ENCODE results near the gene PTPDC1. TPM values are rescaled to one million over a fixed set of nuclear protein-coding genes. Genes with fewer than 3 reads are reported as not detected.

Gene PTPDC1
- total and polyA plus RNA-seq, 2 donors (not counting 1 experiment from before 2014, with no cell fraction given) = 3.7 to 9.8 TPM

GRCh38 chr9:94127806-94128205, 43.5 kb downstream of the PTPDC1 start:
- ChIA-PET POLR2A (interaction anchor here (0.6 kb wide), 1 partner anchor 15 kb away, joined by 3 read pairs; no protein-coding TSS in a partner anchor), CTCF (no interaction called here)
- Mint-ChIP-seq H3K27ac (no peak overlapping the region), H3K9me3 (ENCODE audit: insufficient read depth) (peaks cover 9% of the 10 kb centered on the region), H3K4me3 (no peak overlapping the region), H3K27me3 (no peaks in the 10 kb centered on the region), H3K4me1 (no peaks in the 10 kb centered on the region)
- no peaks in the 10 kb centered on the region for H3K4me1 ChIP-seq (ENCODE audit: control insufficient read depth in 2 of 2, insufficient read depth in 2 of 2, low read length in 2 of 2)
- no peaks in the 10 kb centered on the region for H4K20me1 ChIP-seq (ENCODE audit: control insufficient read depth, insufficient read depth, low read length, poor library complexity, severe bottlenecking)
- ATAC-seq (ENCODE audit: low read depth) = no peak
- DNase-seq = no peak
- peaks cover 0 to 27% (median 26%) of the 10 kb centered on the region in 3 donors for H3K9me3 ChIP-seq (ENCODE audit: control extremely low read depth in 1 of 3, control insufficient read depth in 2 of 3, insufficient read depth in 1 of 3, low read length in 2 of 3)
- no peak overlapping the region for H3K4me2 ChIP-seq (replicated peaks; ENCODE audit: low read depth, low read length, poor library complexity, severe bottlenecking)
- no peaks in the 10 kb centered on the region for H3K27me3 ChIP-seq (replicated peaks in 1 of 4; ENCODE audit: control extremely low read depth in 1 of 4, control insufficient read depth in 3 of 4, insufficient read depth in 4 of 4, low read length in 3 of 4)
- H3K9ac ChIP-seq (ENCODE audit: low read length) = no peak overlapping the region
- H3K36me3 ChIP-seq (replicated peaks in 1 of 2; ENCODE audit: control extremely low read depth in 1 of 2, control insufficient read depth in 1 of 2, extremely low read depth in 1 of 2, insufficient read depth in 2 of 2, low read length in 1 of 2) = no peaks in the 10 kb centered on the region
- H2AFZ ChIP-seq (ENCODE audit: insufficient read depth, low read depth, low read length, poor library complexity, severe bottlenecking) = no peak overlapping the region
- H3K27ac ChIP-seq (ENCODE audit: low read length in 2 of 2) = no peak overlapping the region
- no peaks in the 10 kb centered on the region for H3K79me2 ChIP-seq (ENCODE audit: control insufficient read depth, insufficient read depth, low read length)
- intact Hi-C loops (cut with micrococcal nuclease) = no loop called here
- TF ChIP-seq EZH2 (IDR thresholded peaks at IDR 0.05; ENCODE audit: borderline replicate concordance, insufficient read depth, low read depth, low read length, poor library complexity, severe bottlenecking) (no peak), CTCF (IDR thresholded peaks at IDR 0.05) (no peak)
- H3K4me3 ChIP-seq (ENCODE audit: control extremely low read depth in 1 of 5, extremely low read depth in 1 of 5, insufficient read depth in 1 of 5, low read depth in 2 of 5, low read length in 4 of 5) = no peak overlapping the region

GRCh38 chr9:94128580-94128979, 44.3 kb downstream of the PTPDC1 start:
- H3K36me3 ChIP-seq (replicated peaks in 1 of 2; ENCODE audit: control extremely low read depth in 1 of 2, control insufficient read depth in 1 of 2, extremely low read depth in 1 of 2, insufficient read depth in 2 of 2, low read length in 1 of 2) = no peaks in the 10 kb centered on the region
- no peak overlapping the region for H3K4me3 ChIP-seq (ENCODE audit: control extremely low read depth in 1 of 5, extremely low read depth in 1 of 5, insufficient read depth in 1 of 5, low read depth in 2 of 5, low read length in 4 of 5)
- H2AFZ ChIP-seq (ENCODE audit: insufficient read depth, low read depth, low read length, poor library complexity, severe bottlenecking) = no peak overlapping the region
- no peak overlapping the region for H3K27ac ChIP-seq (ENCODE audit: low read length in 2 of 2)
- no peak overlapping the region for H3K27ac Mint-ChIP-seq
- peaks cover 0 to 27% (median 26%) of the 10 kb centered on the region in 3 donors for H3K9me3 ChIP-seq (ENCODE audit: control extremely low read depth in 1 of 3, control insufficient read depth in 2 of 3, insufficient read depth in 1 of 3, low read length in 2 of 3)
- CTCF ChIA-PET = no interaction called here
- H3K9ac ChIP-seq (ENCODE audit: low read length) = no peak overlapping the region
- ATAC-seq (ENCODE audit: low read depth) (no peak), DNase-seq (no peak)
- intact Hi-C loops (cut with micrococcal nuclease) = no loop called here
- H3K9me3 Mint-ChIP-seq (ENCODE audit: insufficient read depth) = peaks cover 9% of the 10 kb centered on the region
- H3K27me3 Mint-ChIP-seq = no peaks in the 10 kb centered on the region
- H3K4me1 ChIP-seq (ENCODE audit: control insufficient read depth in 2 of 2, insufficient read depth in 2 of 2, low read length in 2 of 2) = no peaks in the 10 kb centered on the region
- H3K4me2 ChIP-seq (replicated peaks; ENCODE audit: low read depth, low read length, poor library complexity, severe bottlenecking) = no peak overlapping the region
- no peaks in the 10 kb centered on the region for H3K27me3 ChIP-seq (replicated peaks in 1 of 4; ENCODE audit: control extremely low read depth in 1 of 4, control insufficient read depth in 3 of 4, insufficient read depth in 4 of 4, low read length in 3 of 4)
- H3K79me2 ChIP-seq (ENCODE audit: control insufficient read depth, insufficient read depth, low read length) = no peaks in the 10 kb centered on the region
- no peaks in the 10 kb centered on the region for H4K20me1 ChIP-seq (ENCODE audit: control insufficient read depth, insufficient read depth, low read length, poor library complexity, severe bottlenecking)
- POLR2A ChIA-PET = interaction anchor here (0.6 kb wide), 1 partner anchor 14 kb away, joined by 3 read pairs; no protein-coding TSS in a partner anchor
- no peak overlapping the region for H3K4me3 Mint-ChIP-seq
- TF ChIP-seq CTCF (IDR thresholded peaks at IDR 0.05) (no peak), EZH2 (IDR thresholded peaks at IDR 0.05; ENCODE audit: borderline replicate concordance, insufficient read depth, low read depth, low read length, poor library complexity, severe bottlenecking) (no peak)
- H3K4me1 Mint-ChIP-seq = no peaks in the 10 kb centered on the region
